ENCODE results near the gene OAS1. TPM values are rescaled to one million over a fixed set of nuclear protein-coding genes. Genes with fewer than 3 reads are reported as not detected.

OAS1 gene
- total RNA-seq, 6 experiments from 2014 or later: not detected

- no peaks in the 10 kb centered on the region for H3K4me1 Mint-ChIP-seq (ENCODE audit: low read depth)
- TF ChIP-seq, protein P1, sequence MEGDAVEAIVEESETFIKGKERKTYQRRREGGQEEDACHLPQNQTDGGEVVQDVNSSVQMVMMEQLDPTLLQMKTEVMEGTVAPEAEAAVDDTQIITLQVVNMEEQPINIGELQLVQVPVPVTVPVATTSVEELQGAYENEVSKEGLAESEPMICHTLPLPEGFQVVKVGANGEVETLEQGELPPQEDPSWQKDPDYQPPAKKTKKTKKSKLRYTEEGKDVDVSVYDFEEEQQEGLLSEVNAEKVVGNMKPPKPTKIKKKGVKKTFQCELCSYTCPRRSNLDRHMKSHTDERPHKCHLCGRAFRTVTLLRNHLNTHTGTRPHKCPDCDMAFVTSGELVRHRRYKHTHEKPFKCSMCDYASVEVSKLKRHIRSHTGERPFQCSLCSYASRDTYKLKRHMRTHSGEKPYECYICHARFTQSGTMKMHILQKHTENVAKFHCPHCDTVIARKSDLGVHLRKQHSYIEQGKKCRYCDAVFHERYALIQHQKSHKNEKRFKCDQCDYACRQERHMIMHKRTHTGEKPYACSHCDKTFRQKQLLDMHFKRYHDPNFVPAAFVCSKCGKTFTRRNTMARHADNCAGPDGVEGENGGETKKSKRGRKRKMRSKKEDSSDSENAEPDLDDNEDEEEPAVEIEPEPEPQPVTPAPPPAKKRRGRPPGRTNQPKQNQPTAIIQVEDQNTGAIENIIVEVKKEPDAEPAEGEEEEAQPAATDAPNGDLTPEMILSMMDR (IDR thresholded peaks at IDR 0.05): no peak
- no peak overlapping the region for H3K4me3 Mint-ChIP-seq
- DNase-seq: no peak
- H3K9me3 Mint-ChIP-seq: peaks cover 12% of the 10 kb centered on the region
- H3K27me3 Mint-ChIP-seq (ENCODE audit: insufficient read depth): peaks cover 2% of the 10 kb centered on the region; the same call in 1 of the 2 replicates
- no peak overlapping the region for H3K27ac Mint-ChIP-seq
- H3K36me3 Mint-ChIP-seq (ENCODE audit: low read depth): no peaks in the 10 kb centered on the region
Measured at GRCh38 chr12:112868459-112869041, 38.2 kb upstream of the OAS1 start.

DNA sequence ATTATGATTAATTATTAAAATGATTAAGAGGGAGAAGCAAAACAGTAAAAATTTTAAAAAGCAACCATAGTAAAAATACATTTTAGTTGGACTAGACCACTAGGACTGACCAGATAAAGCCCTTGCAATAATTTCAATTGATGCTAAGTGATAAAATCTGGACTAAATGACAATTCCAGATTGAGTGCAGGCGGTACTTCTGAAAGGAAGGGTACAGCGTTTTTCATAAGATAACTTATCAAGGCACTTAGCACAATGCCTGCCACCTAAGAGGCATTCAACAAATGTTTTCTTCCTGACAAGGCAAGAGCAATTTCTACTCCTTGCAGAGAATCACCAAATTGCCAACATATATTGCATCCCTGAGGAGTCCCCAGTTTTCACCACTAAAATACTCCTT lies 37.7 kb upstream of the OAS1 start:
- Mint-ChIP-seq H3K27ac (no peak overlapping the region), H3K36me3 (ENCODE audit: low read depth) (no peaks in the 10 kb centered on the region), H3K27me3 (ENCODE audit: insufficient read depth) (peaks cover 2% of the 10 kb centered on the region; the same call in 1 of the 2 replicates), H3K9me3 (peaks cover 12% of the 10 kb centered on the region), H3K4me3 (no peak overlapping the region), H3K4me1 (ENCODE audit: low read depth) (no peaks in the 10 kb centered on the region)
- TF ChIP-seq, protein P1 (IDR thresholded peaks at IDR 0.05): no peak
- no peak for DNase-seq

DNA sequence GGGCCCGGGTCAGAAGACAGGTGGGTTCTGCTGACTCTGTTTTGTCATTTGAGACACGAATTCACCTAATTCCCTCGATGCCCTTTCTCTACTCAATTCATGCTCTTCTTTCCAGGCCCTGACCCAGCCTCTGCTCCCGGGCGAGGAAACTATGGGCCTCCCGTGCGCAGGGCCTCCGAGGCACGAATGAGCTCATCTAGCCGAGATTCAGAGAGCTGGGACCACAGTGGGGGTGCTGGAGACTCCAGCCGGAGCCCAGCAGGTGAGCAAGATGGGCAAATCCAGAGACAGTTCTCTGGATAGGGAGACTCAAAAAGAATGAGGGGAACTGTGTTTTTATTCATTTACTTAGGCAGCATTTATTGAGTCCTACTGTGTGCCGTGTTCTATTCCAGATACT lies 37.0 kb upstream of the OAS1 start:
- no peaks in the 10 kb centered on the region for H3K36me3 Mint-ChIP-seq (ENCODE audit: low read depth)
- DNase-seq: no peak
- no peak overlapping the region for H3K27ac Mint-ChIP-seq
- no peaks in the 10 kb centered on the region for H3K4me1 Mint-ChIP-seq (ENCODE audit: low read depth)
- H3K27me3 Mint-ChIP-seq (ENCODE audit: insufficient read depth): peaks cover 2% of the 10 kb centered on the region; the same call in 1 of the 2 replicates
- TF ChIP-seq, protein P1 (IDR thresholded peaks at IDR 0.05): no peak
- H3K4me3 Mint-ChIP-seq: no peak overlapping the region
- H3K9me3 Mint-ChIP-seq: peaks cover 12% of the 10 kb centered on the region

GRCh38 chr12:112870267-112870980 lies 36.3 kb upstream of the OAS1 start:
- Mint-ChIP-seq H3K4me1 (ENCODE audit: low read depth) (no peaks in the 10 kb centered on the region), H3K27me3 (ENCODE audit: insufficient read depth) (peaks cover 2% of the 10 kb centered on the region; the same call in 1 of the 2 replicates), H3K9me3 (peaks cover 12% of the 10 kb centered on the region), H3K27ac (no peak overlapping the region), H3K36me3 (ENCODE audit: low read depth) (no peaks in the 10 kb centered on the region), H3K4me3 (no peak overlapping the region)
- DNase-seq: no peak
- TF ChIP-seq, protein P1 (IDR thresholded peaks at IDR 0.05): no peak

GRCh38 chr12:112875608-112876007 lies 31.2 kb upstream of the OAS1 start:
- Mint-ChIP-seq H3K36me3 (ENCODE audit: low read depth) (no peaks in the 10 kb centered on the region), H3K27me3 (ENCODE audit: insufficient read depth) (peaks cover 3% of the 10 kb centered on the region)
- TF ChIP-seq, protein P1 (IDR thresholded peaks at IDR 0.05): no peak

More at GRCh38 chr12:112875608-112876007, 31.2 kb upstream of the OAS1 start:
- no peaks in the 10 kb centered on the region; the same call in 1 of the 2 replicates for H3K9me3 Mint-ChIP-seq
- no peak overlapping the region for H3K27ac Mint-ChIP-seq
- H3K4me1 Mint-ChIP-seq (ENCODE audit: low read depth): no peaks in the 10 kb centered on the region
- no peak for DNase-seq
- H3K4me3 Mint-ChIP-seq: no peak overlapping the region
